ENCODE measurements around the gene LURAP1L.
"Not testable (repeated sequence)": the region's sequence is repeated elsewhere in the genome, so short reads cannot be mapped to it uniquely, and the experiment has no call there.

Gene LURAP1L

DNA sequence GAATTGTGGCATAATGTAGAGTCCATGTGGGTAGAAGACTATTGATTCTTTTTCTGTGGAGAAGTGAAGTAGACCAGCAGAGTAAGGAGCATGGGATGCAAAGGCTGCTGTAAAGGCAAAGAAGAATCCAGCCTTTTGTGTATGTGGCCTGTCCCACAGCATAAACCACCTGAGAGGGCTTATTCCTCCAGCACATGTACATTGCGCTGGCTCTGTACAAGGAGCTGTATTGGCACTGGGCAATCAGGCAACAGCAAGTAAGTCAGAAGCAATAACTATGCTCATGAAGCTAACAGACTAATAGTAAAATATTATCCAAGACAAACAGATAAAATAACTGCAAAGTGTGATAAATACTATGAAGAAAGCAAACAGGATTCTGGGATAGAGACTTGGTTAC, 86.2 kb downstream of the LURAP1L start:
- ATAC-seq (no peak), DNase-seq (no peak)

DNA sequence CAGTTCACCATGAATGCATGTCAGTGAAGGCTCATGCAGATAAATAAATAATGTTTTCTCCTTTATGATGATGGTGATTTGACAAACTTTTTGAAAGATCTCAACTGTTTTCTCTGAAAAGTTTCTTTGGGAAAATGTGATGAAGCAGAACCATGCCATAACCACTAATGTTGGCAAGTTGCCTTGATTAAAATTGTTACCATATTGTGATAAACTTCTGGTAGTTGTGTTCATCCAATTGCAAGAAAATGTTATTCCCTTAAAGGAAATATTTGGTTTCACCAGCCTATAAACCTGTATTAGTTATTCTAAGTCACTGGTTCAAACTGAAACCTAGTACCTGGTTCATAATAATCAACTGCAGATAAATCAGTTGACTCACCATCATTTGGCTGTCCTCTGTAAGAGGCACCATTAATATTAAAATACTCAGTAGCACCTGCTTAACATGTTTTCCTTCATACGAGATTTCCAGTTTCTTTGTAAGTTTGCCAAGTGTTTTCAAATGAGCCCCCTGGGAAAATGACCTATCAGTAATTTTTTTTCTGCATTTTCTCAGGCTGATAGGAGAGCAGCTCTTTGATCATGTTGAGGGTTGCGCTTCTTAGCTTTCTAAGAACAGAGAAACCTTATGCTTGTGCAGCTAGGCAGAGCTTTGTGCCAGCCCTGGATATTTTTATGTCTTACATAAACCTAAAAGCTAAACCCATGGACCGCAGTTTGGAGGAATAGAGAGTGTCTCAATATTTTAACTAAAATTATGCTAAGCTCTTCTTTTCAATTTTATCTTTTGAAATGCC, 88.0 kb downstream of the LURAP1L start:
- DNase-seq (no peak), ATAC-seq (no peak)

- DNase-seq, result no peak
- ATAC-seq, result no peak
Observed at GRCh38 chr9:12863618-12864017, 88.8 kb downstream of the LURAP1L start.

DNA sequence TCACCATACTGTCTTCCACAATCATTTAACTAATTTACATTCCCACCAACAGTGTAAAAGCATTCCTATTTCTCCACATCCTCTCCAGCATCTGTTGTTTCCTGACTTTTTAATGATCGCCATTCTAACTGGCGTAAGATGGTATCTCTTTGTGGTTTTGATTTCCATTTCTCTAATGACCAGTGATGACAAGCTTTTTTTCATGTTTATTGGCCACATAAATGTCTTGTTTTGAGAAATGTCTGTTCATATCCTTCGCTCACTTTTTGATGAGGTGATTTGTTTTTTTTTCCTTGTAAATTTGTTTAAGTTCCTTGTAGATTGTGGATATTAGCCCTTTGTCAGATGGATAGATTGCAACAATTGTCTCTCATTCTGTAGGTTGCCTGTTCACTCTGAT, 90.6 kb downstream of the LURAP1L start:
- not testable (repeated sequence) for DNase-seq, ATAC-seq

Data from stimulated activated naive CD8-positive, alpha-beta T cell treated with anti-CD3 and anti-CD28 coated beads, Interleukin-15, Interleukin-2, amounts not matched to agents 100 U/mL and 50 U/mL, for 24 hours (primary cell).